IMR-90 (cell line): ENCODE data around the gene TBC1D12.

Experiments
- BHLHE40 ChIP-seq: fragments of 150-350 bp; IDR thresholded peaks from 2 replicates; pipeline ENCODE4 v1.6.1; 2016; ENCODE audit warnings: mild to moderate bottlenecking, low read depth, low read length
- CEBPB ChIP-seq: IDR thresholded peaks from 2 replicates; pipeline ENCODE4 v1.6.1; 2012; ENCODE audit warnings: low read depth, low read length, improper control_type of control experiment
- FOS ChIP-seq: fragments of 150-350 bp; IDR thresholded peaks from 2 replicates; pipeline ENCODE4 v1.6.1; 2016; ENCODE audit warnings: low read depth, low read length
- MAFK ChIP-seq: IDR thresholded peaks from 2 replicates; pipeline ENCODE4 v1.6.1; 2012; ENCODE audit warnings: low read depth, low read length, improper control_type of control experiment
- MAZ ChIP-seq: IDR thresholded peaks from 2 replicates; pipeline ENCODE4 v1.6.1; 2012; ENCODE audit warnings: low read depth, mild to moderate bottlenecking, low read length, improper control_type of control experiment, moderate library complexity, borderline replicate concordance
- POLR2A ChIP-seq: IDR thresholded peaks from 2 replicates; pipeline ENCODE4 v1.6.1; 2012; ENCODE audit warnings: mild to moderate bottlenecking, low read depth, low read length
- RAD21 ChIP-seq: IDR thresholded peaks from 2 replicates; pipeline ENCODE4 v1.6.1; 2012; ENCODE audit warnings: low read length, improper control_type of control experiment
- RFX5 ChIP-seq: IDR thresholded peaks from 2 replicates; pipeline ENCODE4 v1.8.0; 2012; ENCODE audit warnings: low read depth, mild to moderate bottlenecking, low read length, moderate library complexity
- SMC3 ChIP-seq: fragments of 150-350 bp; IDR thresholded peaks from 2 replicates; pipeline ENCODE4 v1.6.1; 2016; ENCODE audit warnings: low read depth, mild to moderate bottlenecking, antibody characterized with exemption, low read length, moderate library complexity
- TF ChIP-seq, protein P1 (sequence below): conservative IDR thresholded peaks from 2 replicates; pipeline ENCODE4 v1.5.1; 2012; ENCODE audit warnings: mild to moderate bottlenecking, low read depth, low read length, improper control_type of control experiment
- TF ChIP-seq, protein P2 (sequence below): fragments of 150-350 bp; IDR thresholded peaks from 2 replicates; pipeline ENCODE4 v1.6.1; 2017; ENCODE audit warnings: mild to moderate bottlenecking, antibody characterized with exemption, low read length, low read depth
- TF ChIP-seq, protein P3 (sequence below): fragments of 150-350 bp; IDR thresholded peaks from 2 replicates; pipeline ENCODE4 v1.6.1; 2016; ENCODE audit warnings: low read depth, mild to moderate bottlenecking, low read length, moderate library complexity, borderline replicate concordance

DNA sequence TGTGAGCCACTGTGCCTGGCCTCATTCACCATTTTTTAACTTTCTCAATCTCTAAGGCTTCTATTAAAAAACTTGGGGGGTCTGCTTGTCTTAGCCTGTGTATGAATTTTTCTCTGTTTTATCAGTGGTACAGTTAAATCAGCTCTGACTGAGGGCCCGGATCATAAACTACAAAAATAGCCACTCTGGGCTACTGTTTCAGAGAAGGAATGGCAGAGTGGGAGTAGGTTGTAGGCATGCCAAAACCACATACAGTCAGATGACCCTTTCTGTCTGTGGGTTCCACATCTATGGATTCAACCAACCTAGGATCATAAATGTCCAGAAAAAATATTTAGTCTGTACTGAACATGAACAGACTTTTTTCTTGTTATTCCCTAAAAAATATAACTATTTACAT, 21.3 kb downstream of the TBC1D12 start:
- no peak for TF ChIP-seq BHLHE40
- no peak for TF ChIP-seq CEBPB
- TF ChIP-seq, protein P1, sequence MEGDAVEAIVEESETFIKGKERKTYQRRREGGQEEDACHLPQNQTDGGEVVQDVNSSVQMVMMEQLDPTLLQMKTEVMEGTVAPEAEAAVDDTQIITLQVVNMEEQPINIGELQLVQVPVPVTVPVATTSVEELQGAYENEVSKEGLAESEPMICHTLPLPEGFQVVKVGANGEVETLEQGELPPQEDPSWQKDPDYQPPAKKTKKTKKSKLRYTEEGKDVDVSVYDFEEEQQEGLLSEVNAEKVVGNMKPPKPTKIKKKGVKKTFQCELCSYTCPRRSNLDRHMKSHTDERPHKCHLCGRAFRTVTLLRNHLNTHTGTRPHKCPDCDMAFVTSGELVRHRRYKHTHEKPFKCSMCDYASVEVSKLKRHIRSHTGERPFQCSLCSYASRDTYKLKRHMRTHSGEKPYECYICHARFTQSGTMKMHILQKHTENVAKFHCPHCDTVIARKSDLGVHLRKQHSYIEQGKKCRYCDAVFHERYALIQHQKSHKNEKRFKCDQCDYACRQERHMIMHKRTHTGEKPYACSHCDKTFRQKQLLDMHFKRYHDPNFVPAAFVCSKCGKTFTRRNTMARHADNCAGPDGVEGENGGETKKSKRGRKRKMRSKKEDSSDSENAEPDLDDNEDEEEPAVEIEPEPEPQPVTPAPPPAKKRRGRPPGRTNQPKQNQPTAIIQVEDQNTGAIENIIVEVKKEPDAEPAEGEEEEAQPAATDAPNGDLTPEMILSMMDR = no peak
- no peak for TF ChIP-seq RFX5
- TF ChIP-seq, protein P2, sequence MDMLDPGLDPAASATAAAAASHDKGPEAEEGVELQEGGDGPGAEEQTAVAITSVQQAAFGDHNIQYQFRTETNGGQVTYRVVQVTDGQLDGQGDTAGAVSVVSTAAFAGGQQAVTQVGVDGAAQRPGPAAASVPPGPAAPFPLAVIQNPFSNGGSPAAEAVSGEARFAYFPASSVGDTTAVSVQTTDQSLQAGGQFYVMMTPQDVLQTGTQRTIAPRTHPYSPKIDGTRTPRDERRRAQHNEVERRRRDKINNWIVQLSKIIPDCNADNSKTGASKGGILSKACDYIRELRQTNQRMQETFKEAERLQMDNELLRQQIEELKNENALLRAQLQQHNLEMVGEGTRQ = no peak; the same call in 1 of the 2 replicates
- no peak for TF ChIP-seq POLR2A
- no peak for TF ChIP-seq MAZ
- TF ChIP-seq MAFK = no peak
- TF ChIP-seq, protein P3, sequence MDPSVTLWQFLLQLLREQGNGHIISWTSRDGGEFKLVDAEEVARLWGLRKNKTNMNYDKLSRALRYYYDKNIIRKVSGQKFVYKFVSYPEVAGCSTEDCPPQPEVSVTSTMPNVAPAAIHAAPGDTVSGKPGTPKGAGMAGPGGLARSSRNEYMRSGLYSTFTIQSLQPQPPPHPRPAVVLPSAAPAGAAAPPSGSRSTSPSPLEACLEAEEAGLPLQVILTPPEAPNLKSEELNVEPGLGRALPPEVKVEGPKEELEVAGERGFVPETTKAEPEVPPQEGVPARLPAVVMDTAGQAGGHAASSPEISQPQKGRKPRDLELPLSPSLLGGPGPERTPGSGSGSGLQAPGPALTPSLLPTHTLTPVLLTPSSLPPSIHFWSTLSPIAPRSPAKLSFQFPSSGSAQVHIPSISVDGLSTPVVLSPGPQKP = no peak
- TF ChIP-seq SMC3 = no peak
- TF ChIP-seq RAD21 = no peak
- no peak for TF ChIP-seq FOS
